Subcutaneous adipose tissue (tissue), 4 donors: Measurements from ENCODE around the gene MFAP3L. TPM values are rescaled to one million over a fixed set of nuclear protein-coding genes. Genes with fewer than 3 reads are reported as not detected.

ENCODE experiments used
- total RNA-seq, 4 donors: library from RNA; depleted of rRNA; stranded (reverse); fragments of >200 nt; gene quantifications; one replicate each; pipeline ENCODE4 v1.1.0, GENCODE V29; 2016
- TF ChIP-seq, protein P1 (sequence below): fragments of 450-650 bp; IDR thresholded peaks from one replicate; pipeline ENCODE4 v1.5.1; 2016; ENCODE audit warnings: low read depth, mild to moderate bottlenecking, control low read depth, antibody characterized with exemption, moderate library complexity

Gene MFAP3L
- total RNA-seq, 4 donors from 2014 or later: 1.9 to 10.1 (median 3.3) TPM

DNA sequence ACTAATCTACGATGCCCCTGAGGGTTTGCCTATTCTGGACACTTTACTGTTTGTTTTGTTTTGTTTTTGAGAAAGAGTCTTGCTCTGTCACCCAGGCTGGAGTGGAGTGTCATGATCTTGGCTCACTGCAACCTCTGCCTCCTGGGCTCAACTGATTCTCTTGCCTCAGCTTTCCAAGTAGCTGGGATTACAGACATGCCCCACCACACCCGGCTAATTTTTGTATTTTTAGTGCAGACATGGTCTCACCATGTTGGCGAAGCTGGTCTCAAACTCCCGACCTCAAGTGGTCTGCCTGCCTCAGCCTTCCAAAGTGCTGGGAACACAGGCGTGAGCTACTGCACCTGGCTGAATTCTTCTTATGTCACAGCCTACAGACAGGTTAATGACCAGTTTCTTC lies 70.7 kb downstream of the MFAP3L start:
- TF ChIP-seq, protein P1, sequence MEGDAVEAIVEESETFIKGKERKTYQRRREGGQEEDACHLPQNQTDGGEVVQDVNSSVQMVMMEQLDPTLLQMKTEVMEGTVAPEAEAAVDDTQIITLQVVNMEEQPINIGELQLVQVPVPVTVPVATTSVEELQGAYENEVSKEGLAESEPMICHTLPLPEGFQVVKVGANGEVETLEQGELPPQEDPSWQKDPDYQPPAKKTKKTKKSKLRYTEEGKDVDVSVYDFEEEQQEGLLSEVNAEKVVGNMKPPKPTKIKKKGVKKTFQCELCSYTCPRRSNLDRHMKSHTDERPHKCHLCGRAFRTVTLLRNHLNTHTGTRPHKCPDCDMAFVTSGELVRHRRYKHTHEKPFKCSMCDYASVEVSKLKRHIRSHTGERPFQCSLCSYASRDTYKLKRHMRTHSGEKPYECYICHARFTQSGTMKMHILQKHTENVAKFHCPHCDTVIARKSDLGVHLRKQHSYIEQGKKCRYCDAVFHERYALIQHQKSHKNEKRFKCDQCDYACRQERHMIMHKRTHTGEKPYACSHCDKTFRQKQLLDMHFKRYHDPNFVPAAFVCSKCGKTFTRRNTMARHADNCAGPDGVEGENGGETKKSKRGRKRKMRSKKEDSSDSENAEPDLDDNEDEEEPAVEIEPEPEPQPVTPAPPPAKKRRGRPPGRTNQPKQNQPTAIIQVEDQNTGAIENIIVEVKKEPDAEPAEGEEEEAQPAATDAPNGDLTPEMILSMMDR: no peak

DNA sequence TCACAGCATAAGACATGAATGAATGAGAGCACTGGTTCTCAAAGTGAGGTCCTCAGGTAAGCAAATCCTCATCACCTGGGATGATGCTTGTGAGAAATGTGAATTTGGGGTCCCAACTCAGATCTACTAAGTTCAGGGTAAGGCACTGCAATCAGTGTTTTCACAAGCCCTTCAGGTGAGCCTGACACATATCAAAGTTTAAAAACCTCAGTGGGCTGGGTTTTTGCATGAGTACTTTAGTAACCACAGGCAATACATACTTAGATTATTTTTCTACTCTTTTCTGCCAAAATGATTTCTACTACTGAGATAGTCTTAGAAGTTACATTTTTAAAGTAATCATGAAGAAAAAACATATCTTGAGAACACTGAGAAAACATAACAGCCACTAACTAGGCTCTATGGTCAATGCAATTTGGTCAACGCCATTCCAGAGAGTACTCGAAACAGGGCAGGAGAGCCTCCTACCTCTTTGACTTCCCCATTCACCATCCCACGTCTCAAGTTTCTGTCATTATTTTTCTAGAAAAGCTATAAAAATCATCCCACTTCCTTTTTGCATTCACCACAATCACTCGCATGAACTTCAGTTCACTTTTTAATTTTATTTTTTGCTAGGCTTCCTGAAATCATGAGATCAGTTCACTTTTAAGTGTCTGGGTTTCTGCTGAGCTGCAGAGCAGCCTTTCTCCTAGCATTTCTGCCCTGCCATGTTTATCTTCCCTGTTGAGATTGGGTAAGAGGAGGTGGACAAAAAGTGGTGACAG lies 73.8 kb downstream of the MFAP3L start:
- TF ChIP-seq, protein P1: no peak

DNA sequence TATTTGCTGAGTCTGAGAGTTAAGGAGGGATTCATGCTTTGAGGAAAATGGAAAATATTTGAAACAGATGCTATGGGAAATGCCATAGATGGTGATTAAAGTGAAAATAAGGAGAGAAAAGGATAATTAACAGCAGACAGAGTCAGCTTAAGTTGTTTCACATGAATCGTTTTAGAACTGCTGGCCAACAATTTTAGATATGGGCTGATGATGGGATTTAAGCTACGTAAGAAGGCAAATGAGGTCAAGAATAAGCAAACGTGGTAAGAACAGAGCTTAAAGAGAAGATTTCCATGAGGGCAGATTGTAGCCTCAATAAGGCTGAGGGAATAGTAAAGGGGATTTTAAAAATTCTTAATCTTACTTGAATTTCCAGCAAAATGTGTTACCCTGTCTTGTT lies 77.9 kb downstream of the MFAP3L start:
- TF ChIP-seq, protein P1: no peak

DNA sequence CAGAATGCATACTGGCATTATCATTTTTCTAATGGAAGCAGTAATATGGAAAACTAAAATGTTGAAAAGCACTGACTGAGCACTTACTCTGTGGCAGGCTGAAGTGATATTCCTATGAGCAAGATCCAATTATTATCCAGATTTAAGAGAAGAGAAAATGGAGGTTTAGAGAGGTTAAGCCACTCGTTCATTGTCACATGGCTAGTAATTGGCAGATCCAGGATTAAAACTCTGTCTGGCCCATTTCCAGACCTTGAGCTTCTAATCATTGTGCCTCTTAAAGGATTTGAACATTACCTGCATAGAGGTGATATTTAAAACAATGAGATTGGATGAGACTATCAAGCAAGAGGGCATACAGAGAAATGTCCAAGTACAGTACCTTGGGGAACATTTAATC lies 80.6 kb downstream of the MFAP3L start:
- TF ChIP-seq, protein P1: no peak

DNA sequence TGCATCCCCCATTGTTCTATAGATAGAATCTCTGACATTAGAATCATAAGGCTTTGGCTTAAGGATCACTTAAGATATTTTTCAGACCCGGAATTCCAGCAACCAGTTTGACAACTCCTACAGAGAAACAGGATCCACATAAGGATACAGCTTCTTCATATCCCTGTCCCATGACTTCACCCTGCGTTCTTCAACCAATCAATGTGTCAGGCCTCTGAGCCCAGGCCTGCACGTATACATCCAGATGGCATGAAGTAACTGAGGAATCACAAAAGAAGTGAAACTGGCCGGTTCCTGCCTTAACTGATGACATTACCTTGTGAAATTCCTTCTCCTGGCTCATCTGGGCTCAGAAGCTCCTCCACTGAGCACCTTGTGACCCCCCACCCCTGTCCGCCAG lies 85.1 kb downstream of the MFAP3L start:
- TF ChIP-seq, protein P1: no peak

DNA sequence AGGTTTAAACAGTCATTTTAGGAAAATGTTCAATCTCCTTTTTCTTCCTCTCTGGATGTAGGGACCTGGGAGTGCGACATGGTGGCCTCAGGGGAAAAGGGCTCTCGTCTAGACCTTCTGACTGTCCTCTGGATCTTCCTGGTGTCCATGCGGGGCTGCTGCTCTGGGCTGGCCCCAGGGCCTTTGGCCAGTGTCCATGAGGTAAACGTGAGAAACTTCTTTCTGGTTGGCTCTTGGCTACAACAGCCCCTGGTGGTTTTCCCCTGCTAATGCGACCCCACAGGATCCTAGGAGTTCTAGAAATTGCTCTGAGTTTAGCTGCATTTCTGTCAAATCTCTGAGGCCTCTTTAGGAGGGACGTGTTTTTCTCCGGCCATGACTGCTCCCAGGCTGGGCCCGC lies 85.7 kb downstream of the MFAP3L start:
- TF ChIP-seq, protein P1: no peak

Other genes starting within 250 kb of the MFAP3L start
- gene AADAT, start 63.6 kb upstream of the MFAP3L start, total RNA-seq: 1 to 10 TPM; 4.1 to 8.8 (median 5.6) TPM